ENCODE data around the gene TLX2.

TLX2 gene

GRCh38 chr2:74511104-74511989 lies 2.9 kb upstream of the TLX2 start:
- no peak for DNase-seq (ENCODE audit: low read depth, low spot score)

- no peak for DNase-seq (ENCODE audit: low read depth, low spot score)
These were observed 1.3 kb upstream of the TLX2 start for GRCh38 chr2:74512744-74513604.

- DNase-seq (ENCODE audit: low read depth, low spot score), result no peak
These were observed 464 bp upstream of the TLX2 start for GRCh38 chr2:74513605-74514367.

- no peak for DNase-seq (ENCODE audit: low read depth, low spot score)
These were observed 1.2 kb downstream of the TLX2 start for GRCh38 chr2:74515271-74515980.

GRCh38 chr2:74515981-74516633 lies 1.9 kb downstream of the TLX2 start:
- DNase-seq (ENCODE audit: low read depth, low spot score), result no peak

GRCh38 chr2:74516650-74517049 lies 2.4 kb downstream of the TLX2 start:
- no peak for DNase-seq (ENCODE audit: low read depth, low spot score)

- DNase-seq (ENCODE audit: low read depth, low spot score), result no peak
These were observed 8.3 kb downstream of the TLX2 start for GRCh38 chr2:74522516-74522915.

- no peak for DNase-seq (ENCODE audit: low read depth, low spot score)
These were observed 9.8 kb downstream of the TLX2 start for GRCh38 chr2:74524005-74524404.

- no peak for DNase-seq (ENCODE audit: low read depth, low spot score)
These were observed 10.9 kb downstream of the TLX2 start for GRCh38 chr2:74524955-74525716.

- DNase-seq (ENCODE audit: low read depth, low spot score), result no peak
These were observed 11.7 kb downstream of the TLX2 start, which contains the start of gene DQX1 for GRCh38 chr2:74525717-74526648. Gene DQX1, minus strand, starts transcription at chr2:74526231. Its CDS starts 502 bp downstream, at chr2:74525729.

GRCh38 chr2:74526649-74527230 lies 12.5 kb downstream of the TLX2 start:
- DNase-seq (ENCODE audit: low read depth, low spot score), result no peak

GRCh38 chr2:74527741-74528140 lies 13.5 kb downstream of the TLX2 start:
- DNase-seq (ENCODE audit: low read depth, low spot score), result no peak

- no peak for DNase-seq (ENCODE audit: low read depth, low spot score)
These were observed 14.5 kb downstream of the TLX2 start for GRCh38 chr2:74528600-74529356.

- peak; percentile 99 for DNase-seq (ENCODE audit: low read depth, low spot score)
These were observed 15.3 kb downstream of the TLX2 start, which contains the start of the genes AUP1 and HTRA2 for GRCh38 chr2:74529357-74530238. Gene AUP1, minus strand, starts transcription at chr2:74529706. Its CDS starts 77 bp downstream, at chr2:74529629. Gene HTRA2, plus strand, starts transcription at chr2:74529933. Its CDS starts 74 bp downstream, at chr2:74530007.

- DNase-seq (ENCODE audit: low read depth, low spot score), result no peak
These were observed 16.3 kb downstream of the TLX2 start for GRCh38 chr2:74530239-74531187.
